Type B pancreatic cell (in vitro differentiated cells): ENCODE data around the gene CEP63. TPM values are rescaled to one million over a fixed set of nuclear protein-coding genes. Genes with fewer than 3 reads are reported as not detected.

ENCODE experiments used
- DNase-seq: peaks from one replicate; pipeline ENCODE4 v3.0.0; 2021; ENCODE audit warnings: mixed read lengths; ENCODE audit not compliant: unreplicated experiment; ENCODE audit errors: extremely low spot score
- H3K27ac Mint-ChIP-seq: 2 replicates; pipeline ENCODE4 v1.8.0; 2021; ENCODE audit warnings: mild to moderate bottlenecking, mixed read lengths
- H3K27me3 Mint-ChIP-seq: 2 replicates; pipeline ENCODE4 v1.8.0; 2021; ENCODE audit warnings: mixed read lengths
- H3K36me3 Mint-ChIP-seq: 2 replicates; pipeline ENCODE4 v1.8.0; 2021; ENCODE audit warnings: mixed read lengths
- H3K4me1 Mint-ChIP-seq: one replicate; pipeline ENCODE4 v1.8.0; 2021; ENCODE audit warnings: mixed read lengths; ENCODE audit not compliant: unreplicated experiment
- H3K4me3 Mint-ChIP-seq: 2 replicates; pipeline ENCODE4 v1.8.0; 2021; ENCODE audit warnings: mild to moderate bottlenecking, mixed read lengths
- H3K9me3 Mint-ChIP-seq: 2 replicates; pipeline ENCODE4 v1.8.0; 2021; ENCODE audit warnings: mixed read lengths
- CTCF ChIP-seq: fragments of 200-600 bp; sonication (generic); conservative IDR thresholded peaks from 2 replicates; pipeline ENCODE4 v1.5.0; 2021; ENCODE audit warnings: antibody characterized with exemption, mild to moderate bottlenecking
- total RNA-seq: library from RNA; stranded (reverse); gene quantifications from 2 replicates; pipeline ENCODE4 v1.2.1, GENCODE V29; 2021; ENCODE audit warnings: low replicate concordance

CEP63 gene
- total RNA-seq, 1 donor from 2014 or later: 22.8 TPM

GRCh38 chr3:134516905-134517304 lies 31.0 kb downstream of the CEP63 start:
- Mint-ChIP-seq H3K4me1 (peaks cover 10% of the 10 kb centered on the region), H3K27ac (no peak overlapping the region), H3K9me3 (peaks cover under 1% of the 10 kb centered on the region), H3K27me3 (no peaks in the 10 kb centered on the region), H3K4me3 (no peak overlapping the region), H3K36me3 (peaks cover 33% of the 10 kb centered on the region)
- TF ChIP-seq CTCF: no peak
- DNase-seq: no peak

GRCh38 chr3:134517791-134518190 lies 31.9 kb downstream of the CEP63 start:
- Mint-ChIP-seq H3K27ac (no peak overlapping the region), H3K36me3 (peaks cover 40% of the 10 kb centered on the region), H3K4me1 (peaks cover 10% of the 10 kb centered on the region), H3K4me3 (no peak overlapping the region), H3K27me3 (no peaks in the 10 kb centered on the region), H3K9me3 (peaks cover 8% of the 10 kb centered on the region)
- no peak for TF ChIP-seq CTCF
- DNase-seq: no peak

GRCh38 chr3:134522541-134522940 lies 36.7 kb downstream of the CEP63 start:
- TF ChIP-seq CTCF: no peak
- Mint-ChIP-seq H3K4me3 (no peak overlapping the region), H3K36me3 (peaks cover 56% of the 10 kb centered on the region), H3K9me3 (peaks cover 30% of the 10 kb centered on the region), H3K4me1 (no peaks in the 10 kb centered on the region), H3K27me3 (no peaks in the 10 kb centered on the region), H3K27ac (no peak overlapping the region)
- DNase-seq: no peak

- DNase-seq: no peak
- H3K4me3 Mint-ChIP-seq: no peak overlapping the region
- H3K9me3 Mint-ChIP-seq: peaks cover 30% of the 10 kb centered on the region
- H3K36me3 Mint-ChIP-seq: peaks cover 48% of the 10 kb centered on the region
- H3K27me3 Mint-ChIP-seq: no peaks in the 10 kb centered on the region
- no peaks in the 10 kb centered on the region for H3K4me1 Mint-ChIP-seq
- H3K27ac Mint-ChIP-seq: no peak overlapping the region
- no peak for TF ChIP-seq CTCF
These were observed 39.4 kb downstream of the CEP63 start for GRCh38 chr3:134525293-134525692.

GRCh38 chr3:134526319-134526718 lies 40.5 kb downstream of the CEP63 start:
- no peak for DNase-seq
- no peaks in the 10 kb centered on the region for H3K27me3 Mint-ChIP-seq
- TF ChIP-seq CTCF: no peak
- H3K27ac Mint-ChIP-seq: no peak overlapping the region
- no peak overlapping the region for H3K4me3 Mint-ChIP-seq
- peaks cover 44% of the 10 kb centered on the region for H3K36me3 Mint-ChIP-seq
- H3K4me1 Mint-ChIP-seq: no peaks in the 10 kb centered on the region
- peaks cover 30% of the 10 kb centered on the region for H3K9me3 Mint-ChIP-seq

- Mint-ChIP-seq H3K9me3 (peaks cover 28% of the 10 kb centered on the region), H3K36me3 (peaks cover 39% of the 10 kb centered on the region), H3K27ac (no peak overlapping the region), H3K27me3 (no peaks in the 10 kb centered on the region), H3K4me1 (no peaks in the 10 kb centered on the region), H3K4me3 (no peak overlapping the region)
- peak; percentile 40 for TF ChIP-seq CTCF
- no peak for DNase-seq
These were observed 41.2 kb downstream of the CEP63 start for GRCh38 chr3:134527037-134527436.
